GM19099 (cell line): ENCODE measurements around the gene IGSF8.

Experiments
- POLR2A ChIP-seq: IDR thresholded peaks from 3 replicates; pipeline ENCODE4 v1.6.1; 2011; ENCODE audit warnings: low read depth; ENCODE audit not compliant: insufficient read length; ENCODE audit errors: extremely low read depth

IGSF8 gene

GRCh38 chr1:160097911-160098851, at the start of gene IGSF8:
TSS of gene IGSF8 (minus strand) at chr1:160098619. CDS start at chr1:160098472, 147 bp downstream.
- TF ChIP-seq POLR2A = peak; percentile 39

DNA sequence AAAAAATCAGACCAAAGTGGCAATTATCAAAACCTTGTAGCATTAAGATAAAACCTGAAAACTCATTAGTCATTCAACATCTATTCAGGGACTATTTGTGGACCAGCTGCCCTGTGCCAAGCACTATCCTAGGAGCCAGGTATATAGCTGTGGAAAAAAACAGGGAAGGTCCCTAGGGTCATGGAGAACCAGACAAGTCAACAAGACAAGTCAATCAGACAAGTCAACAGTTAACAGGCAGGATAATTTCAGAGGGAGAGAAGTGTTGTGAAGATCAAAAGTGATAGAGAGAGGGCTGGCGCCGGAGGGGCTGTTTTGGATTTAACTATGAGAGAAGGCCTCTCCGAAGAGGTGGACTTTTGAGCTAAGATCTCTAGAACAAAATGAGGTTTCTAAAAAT, 49.7 kb upstream of the IGSF8 start:
- no peak for TF ChIP-seq POLR2A

GRCh38 chr1:160146107-160146506, 47.7 kb upstream of the IGSF8 start:
- no peak for TF ChIP-seq POLR2A

DNA sequence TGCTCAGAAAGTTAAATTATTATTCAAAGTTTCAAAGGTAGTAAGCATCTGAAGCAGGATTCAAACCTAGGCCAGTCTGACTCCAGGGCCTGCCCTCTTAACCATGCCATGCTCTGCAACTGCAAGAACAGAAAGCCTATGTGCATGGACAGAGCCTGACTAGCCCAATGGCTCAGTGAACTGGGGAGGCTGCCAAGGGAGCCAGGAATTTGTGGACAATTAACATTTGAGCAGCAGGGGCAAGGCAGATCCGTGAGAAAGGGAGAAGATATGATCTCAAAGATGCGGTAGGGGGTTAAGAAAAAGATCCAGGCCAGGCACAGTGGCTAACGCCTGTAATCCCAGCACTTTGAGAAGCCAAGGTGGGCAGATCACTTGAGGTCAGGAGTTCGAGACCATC, 46.5 kb upstream of the IGSF8 start:
- TF ChIP-seq POLR2A = no peak

DNA sequence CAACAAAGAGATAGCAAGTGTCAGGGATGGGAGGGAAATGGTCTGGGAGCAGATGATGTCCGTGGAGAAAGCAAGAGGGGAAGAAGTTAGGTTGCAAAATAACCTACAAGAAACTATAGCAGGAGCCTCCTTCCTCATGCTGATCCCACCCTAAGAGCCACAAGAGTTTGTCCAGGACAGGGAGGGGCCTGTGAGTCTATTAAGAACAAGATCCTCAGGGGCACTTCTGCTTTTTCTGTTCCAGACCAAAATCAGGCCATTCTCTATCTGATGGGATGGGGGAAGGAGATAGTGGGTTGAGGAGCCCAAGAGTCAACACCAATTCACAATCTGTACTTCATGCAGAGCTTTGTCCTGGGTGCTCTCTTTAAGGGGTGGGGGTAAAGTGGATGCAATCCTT, 45.3 kb upstream of the IGSF8 start:
- no peak for TF ChIP-seq POLR2A

- no peak for TF ChIP-seq POLR2A
Observed at GRCh38 chr1:160139840-160140239, 41.4 kb upstream of the IGSF8 start.

DNA sequence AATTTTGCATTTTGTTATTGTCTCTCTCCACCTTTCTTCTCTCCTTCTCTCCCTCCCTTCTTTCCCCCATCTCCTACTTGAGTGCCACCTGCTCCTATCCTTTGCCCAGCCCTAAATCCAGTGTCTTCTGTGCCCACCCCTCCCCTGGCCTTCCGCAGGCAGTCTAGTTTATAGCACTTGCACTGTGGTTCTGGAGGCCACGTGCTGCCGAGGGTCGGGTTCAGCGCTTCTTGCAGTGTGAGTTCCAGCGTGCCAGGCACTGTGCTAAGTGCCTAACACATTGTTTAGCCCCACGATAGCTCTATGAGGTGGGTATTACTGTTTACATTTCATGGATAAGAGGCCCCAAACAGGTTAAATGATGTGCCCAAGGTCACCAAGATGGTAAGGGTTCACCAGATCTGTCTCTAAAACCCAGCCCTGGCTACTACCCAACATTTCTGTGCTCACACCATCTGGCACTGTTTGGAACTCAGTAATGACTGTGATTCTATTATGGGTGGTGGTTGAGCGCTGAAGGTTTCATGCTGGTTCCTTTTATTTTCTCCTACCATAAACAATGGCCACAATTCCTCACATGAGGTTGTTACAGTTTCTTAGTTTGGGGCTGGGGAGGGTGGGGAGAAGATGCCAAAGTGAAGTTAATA, 38.9 kb upstream of the IGSF8 start:
- no peak for TF ChIP-seq POLR2A

- TF ChIP-seq POLR2A = no peak
Observed at GRCh38 chr1:160136926-160137200, 38.4 kb upstream of the IGSF8 start.

DNA sequence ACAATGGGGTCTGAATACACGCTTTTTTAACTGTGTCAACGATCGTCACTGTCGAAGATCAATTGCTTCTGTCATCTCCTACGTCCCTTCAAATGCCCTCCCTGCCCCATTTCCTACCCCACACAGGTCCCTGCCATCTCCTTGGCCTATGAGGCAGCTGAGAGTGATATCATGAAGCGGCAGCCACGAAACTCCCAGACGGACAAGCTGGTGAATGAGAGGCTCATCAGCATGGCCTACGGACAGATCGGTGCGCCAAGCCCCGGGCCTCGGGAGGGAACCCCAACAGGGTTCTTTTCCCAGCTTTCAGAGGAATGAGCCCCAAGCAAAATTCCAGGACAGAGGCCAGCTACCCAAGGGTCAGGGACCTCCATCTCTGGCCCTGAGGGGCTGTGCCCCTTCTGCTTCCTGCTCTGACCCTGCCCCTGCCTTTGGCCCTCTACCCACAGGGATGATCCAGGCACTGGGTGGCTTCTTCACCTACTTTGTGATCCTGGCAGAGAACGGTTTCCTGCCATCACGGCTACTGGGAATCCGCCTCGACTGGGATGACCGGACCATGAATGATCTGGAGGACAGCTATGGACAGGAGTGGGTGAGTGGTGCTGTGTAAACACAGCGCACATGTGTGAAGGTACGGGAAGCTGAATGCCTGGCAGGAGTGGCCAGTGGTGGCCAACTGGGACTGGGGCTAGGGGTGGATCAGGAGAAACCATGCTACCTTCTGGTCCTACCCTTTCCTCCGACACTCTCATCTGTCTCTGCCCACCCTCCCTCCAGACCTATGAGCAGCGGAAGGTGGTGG, 37.9 kb upstream of the IGSF8 start:
- no peak for TF ChIP-seq POLR2A

DNA sequence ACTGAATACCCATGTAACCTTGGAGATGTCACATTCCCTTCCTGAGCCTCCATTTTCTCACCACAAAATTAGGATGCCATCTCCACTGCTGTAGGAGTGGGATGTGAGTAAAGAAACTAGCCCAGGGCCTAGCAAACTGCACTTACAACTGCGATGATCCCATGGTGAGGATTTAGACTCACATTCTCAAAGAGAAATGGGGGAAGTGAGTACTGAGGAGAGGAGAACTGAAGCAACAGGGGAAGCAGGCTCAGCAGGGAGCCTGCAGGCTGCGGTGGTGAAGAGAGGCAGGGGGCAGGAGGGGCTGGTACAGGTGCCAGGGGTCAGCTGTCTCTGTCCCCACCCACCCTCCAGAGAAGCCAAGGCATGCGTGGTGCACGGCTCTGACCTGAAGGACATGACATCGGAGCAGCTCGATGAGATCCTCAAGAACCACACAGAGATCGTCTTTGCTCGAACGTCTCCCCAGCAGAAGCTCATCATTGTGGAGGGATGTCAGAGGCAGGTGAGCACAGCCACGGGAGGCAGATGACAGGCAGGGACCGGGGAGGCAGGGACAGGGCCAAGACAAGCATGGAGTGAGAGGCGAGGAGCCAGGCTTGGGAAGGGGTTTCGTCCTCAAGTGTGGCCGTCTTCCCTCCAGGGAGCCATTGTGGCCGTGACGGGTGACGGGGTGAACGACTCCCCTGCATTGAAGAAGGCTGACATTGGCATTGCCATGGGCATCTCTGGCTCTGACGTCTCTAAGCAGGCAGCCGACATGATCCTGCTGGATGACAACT, 36.6 kb upstream of the IGSF8 start:
- no peak for TF ChIP-seq POLR2A

DNA sequence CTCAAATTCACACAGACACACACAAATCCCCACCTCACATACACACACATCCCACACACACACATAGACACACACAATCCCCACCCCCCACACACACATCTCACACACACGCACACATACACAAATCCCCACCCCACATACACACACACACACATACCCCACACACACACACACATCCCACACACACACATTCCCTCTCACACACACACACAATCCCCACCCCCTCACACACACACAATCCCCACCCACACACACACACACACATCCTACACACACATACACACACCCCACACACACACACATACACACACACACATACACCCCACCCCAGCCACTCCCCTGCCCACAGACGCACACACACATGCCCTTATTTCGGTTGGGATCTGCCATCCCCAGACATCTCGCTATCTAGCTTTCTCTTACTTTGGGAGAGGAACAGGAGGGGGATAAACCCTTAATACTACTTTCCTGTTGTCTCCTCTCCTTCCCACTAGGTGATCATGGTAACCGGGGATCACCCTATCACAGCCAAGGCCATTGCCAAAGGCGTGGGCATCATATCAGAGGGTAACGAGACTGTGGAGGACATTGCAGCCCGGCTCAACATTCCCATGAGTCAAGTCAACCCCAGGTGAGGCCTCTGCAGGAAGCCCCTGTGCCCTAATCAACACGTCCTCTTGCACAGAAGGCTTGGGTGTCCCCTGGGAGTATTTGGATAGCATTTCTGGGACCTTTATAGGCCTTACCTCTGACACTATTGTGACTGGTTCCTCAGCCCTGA, 35.8 kb upstream of the IGSF8 start:
- no peak for TF ChIP-seq POLR2A

GRCh38 chr1:160131803-160132565, 33.6 kb upstream of the IGSF8 start:
- TF ChIP-seq POLR2A = no peak

DNA sequence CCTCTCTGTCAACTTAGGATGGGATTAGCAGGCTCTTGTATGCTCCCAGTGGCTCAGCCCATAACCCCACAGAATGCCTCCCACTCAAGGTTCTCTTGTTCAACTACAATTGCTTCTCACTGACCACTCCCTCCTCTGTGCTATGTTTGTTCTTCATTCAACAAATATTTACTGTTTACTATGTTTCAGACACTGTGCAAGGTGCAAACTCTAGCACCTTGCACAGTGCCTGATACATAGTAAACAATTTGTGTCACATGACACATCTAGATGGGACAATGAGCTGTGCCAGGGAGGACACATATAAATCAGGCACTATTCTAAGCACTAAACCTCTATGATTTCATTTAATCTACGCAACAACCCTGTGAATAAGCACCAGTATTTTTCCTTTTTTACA, 32.5 kb upstream of the IGSF8 start:
- no peak for TF ChIP-seq POLR2A
